Activated CD8-positive, alpha-beta memory T cell treated with anti-CD3 and anti-CD28 coated beads, Interleukin-2, amount 50 U/mL, for 48 hours (primary cell): Measurements from ENCODE around the gene IL34.
"Not testable (repeated sequence)": the region's sequence is repeated elsewhere in the genome, so short reads cannot be mapped to it uniquely, and the experiment has no call there.

ENCODE experiments used
- DNase-seq: peaks from one replicate; pipeline ENCODE4 v3.0.0-alpha.2; 2020

The IL34 gene

GRCh38 chr16:70633617-70634016 lies 12.7 kb upstream of the IL34 start:
- DNase-seq = not testable (repeated sequence)

GRCh38 chr16:70634861-70635260 lies 11.5 kb upstream of the IL34 start:
- DNase-seq = no peak

GRCh38 chr16:70635336-70636016 lies 10.9 kb upstream of the IL34 start:
- no peak for DNase-seq

- DNase-seq = no peak
Observed at GRCh38 chr16:70638814-70639792, 7.3 kb upstream of the IL34 start.

GRCh38 chr16:70642633-70643032 lies 3.7 kb upstream of the IL34 start:
- no peak for DNase-seq

GRCh38 chr16:70643264-70643663 lies 3.1 kb upstream of the IL34 start:
- DNase-seq = not testable (repeated sequence)

GRCh38 chr16:70644763-70645597 lies 1.4 kb upstream of the IL34 start:
- no peak for DNase-seq

GRCh38 chr16:70647441-70648359 lies 1.3 kb downstream of the IL34 start:
- DNase-seq = no peak

- DNase-seq = no peak
Observed at GRCh38 chr16:70648606-70649005, 2.2 kb downstream of the IL34 start.

GRCh38 chr16:70649300-70649699 lies 2.9 kb downstream of the IL34 start:
- no peak for DNase-seq

- no peak for DNase-seq
Observed at GRCh38 chr16:70650216-70650615, 3.9 kb downstream of the IL34 start.

GRCh38 chr16:70651524-70651923 lies 5.2 kb downstream of the IL34 start:
- DNase-seq = peak; percentile 6

- no peak for DNase-seq
Observed at GRCh38 chr16:70652322-70652721, 6.0 kb downstream of the IL34 start.

GRCh38 chr16:70653406-70653805 lies 7.0 kb downstream of the IL34 start:
- DNase-seq = no peak

GRCh38 chr16:70653809-70654771 lies 7.7 kb downstream of the IL34 start:
- DNase-seq = peak; percentile 90

GRCh38 chr16:70656065-70656711 lies 9.8 kb downstream of the IL34 start:
- DNase-seq = no peak

GRCh38 chr16:70656712-70657263 lies 10.4 kb downstream of the IL34 start:
- no peak for DNase-seq

- no peak for DNase-seq
Observed at GRCh38 chr16:70657956-70658355, 11.6 kb downstream of the IL34 start.

- DNase-seq = no peak
Observed at GRCh38 chr16:70658921-70659320, 12.6 kb downstream of the IL34 start.

GRCh38 chr16:70659546-70659945 lies 13.2 kb downstream of the IL34 start:
- DNase-seq = no peak
